HG03108 (cell line): ENCODE data around the gene GOLGA8N.
"Not testable (repeated sequence)": the region's sequence is repeated elsewhere in the genome, so short reads cannot be mapped to it uniquely, and the experiment has no call there.

Experiments
- ATAC-seq: cut with Tn5 transposase; IDR thresholded peaks from one replicate; pipeline ENCODE4 v1.9.1; 2021; ENCODE audit warnings: moderate library complexity; ENCODE audit not compliant: unreplicated experiment

GOLGA8N gene

DNA sequence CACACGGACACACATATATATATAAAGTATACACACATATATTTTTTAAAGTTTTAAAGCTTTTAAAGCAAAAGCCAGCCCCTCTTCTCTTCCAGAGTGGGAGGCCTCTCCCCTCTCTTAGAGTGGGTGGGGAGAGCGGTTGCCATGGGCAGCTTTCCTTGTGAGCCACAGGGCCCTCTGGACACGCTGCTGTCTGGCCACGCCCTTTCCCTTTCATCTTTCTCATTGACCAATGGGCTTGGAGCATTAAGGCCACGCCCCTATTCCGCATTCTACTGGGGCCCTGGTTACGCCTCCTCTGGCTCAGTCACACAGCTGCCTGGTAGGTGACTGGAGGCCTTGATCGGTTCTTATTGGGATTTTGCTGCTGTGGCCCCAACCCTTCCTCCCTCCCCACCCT, at the start of gene GOLGA8N:
TSS of gene GOLGA8N (plus strand) at position 306 of the 400 bp plus-strand sequence.
- not testable (repeated sequence) for ATAC-seq

DNA sequence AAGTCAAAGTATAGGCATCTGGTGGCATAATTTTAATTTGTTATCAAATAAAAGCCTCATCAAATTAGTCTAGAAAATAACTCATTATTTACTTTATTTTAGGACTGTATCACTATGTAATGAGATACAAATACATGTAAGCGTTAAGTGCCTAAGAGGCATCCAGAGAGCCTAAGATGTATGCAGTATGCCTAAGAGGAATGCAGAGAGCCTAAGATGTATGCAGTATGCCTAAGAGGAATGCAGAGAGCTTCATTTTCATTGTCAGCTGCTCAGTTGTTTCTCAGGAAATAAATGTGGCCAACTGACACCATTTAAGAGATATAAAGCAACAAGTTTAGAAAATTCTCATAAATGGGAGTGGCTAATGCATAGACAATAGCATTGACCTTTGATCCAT, 49.8 kb upstream of the GOLGA8N start:
- ATAC-seq = not testable (repeated sequence)

DNA sequence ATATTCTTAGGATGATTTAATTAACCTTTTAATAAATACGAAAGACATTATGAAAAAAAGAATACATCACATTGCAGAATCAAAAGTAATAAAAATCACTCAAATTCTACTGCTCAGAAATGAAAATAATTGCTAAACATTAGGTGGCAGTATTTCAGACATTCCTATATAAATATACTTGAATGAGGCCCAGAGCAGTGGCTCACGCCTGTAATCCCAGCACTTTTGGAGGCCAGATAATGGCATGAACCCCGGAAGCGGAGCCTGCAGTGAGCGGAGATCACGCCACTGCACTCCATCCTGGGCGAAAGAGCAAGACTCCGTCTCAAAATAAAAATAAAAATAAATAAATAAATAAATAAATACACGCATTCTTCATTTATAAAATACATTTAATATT, 48.1 kb upstream of the GOLGA8N start:
- ATAC-seq = not testable (repeated sequence)

DNA sequence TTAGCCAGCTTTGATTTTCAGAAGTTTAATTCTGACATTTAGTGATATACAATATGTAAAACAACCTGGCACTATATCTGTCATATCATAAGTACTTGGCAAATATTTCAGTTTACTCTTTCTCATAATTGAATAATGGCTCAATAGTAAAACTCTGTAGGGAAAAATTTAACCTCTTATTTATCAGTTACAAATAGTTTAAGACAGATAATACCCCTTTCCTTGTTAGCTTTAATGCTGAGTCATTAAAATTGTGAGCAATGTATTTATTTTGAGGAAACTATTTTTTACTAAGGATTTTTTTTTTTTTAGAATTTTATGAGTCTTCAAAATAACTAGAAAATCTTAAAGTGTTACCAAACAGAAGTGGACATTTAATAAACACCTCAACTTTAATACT, 38.7 kb upstream of the GOLGA8N start:
- ATAC-seq = not testable (repeated sequence)

DNA sequence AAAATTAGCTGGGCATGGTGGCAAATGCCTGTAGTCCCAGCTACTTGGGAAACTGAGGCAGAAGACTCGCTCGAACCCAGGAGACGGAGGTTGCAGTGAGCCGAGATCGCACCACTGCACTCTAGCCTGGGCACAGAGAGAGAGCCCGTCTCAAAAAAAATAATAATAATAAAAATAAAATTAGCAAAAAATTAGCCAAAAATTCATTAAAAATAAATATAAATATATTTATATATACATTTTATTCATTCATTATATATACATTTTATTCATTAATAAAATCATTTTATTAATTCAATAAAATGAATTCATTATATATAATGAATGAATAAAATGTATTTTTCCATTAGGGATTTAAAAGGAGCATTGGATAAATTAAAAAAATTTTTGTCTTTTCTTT, 31.1 kb upstream of the GOLGA8N start:
- ATAC-seq = not testable (repeated sequence)

DNA sequence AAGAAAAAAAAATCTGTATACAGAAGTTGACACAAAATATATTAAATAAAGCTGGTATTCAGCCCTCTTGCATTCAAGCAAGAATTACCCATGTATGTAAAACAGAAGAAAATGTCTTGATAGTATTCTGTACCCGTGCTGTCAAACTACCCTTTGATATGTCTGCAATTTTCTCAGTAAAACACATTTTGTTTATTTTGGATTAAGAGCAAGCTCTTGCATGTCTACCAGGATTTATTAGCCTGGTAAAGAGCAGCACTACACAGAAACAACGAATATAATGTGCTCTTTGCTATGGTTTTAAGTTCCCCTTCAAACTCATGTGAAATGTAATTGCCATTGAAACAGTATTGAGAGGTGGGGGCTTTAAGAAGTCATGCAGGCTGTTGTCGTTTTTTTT, 24.3 kb upstream of the GOLGA8N start:
- ATAC-seq = not testable (repeated sequence)

DNA sequence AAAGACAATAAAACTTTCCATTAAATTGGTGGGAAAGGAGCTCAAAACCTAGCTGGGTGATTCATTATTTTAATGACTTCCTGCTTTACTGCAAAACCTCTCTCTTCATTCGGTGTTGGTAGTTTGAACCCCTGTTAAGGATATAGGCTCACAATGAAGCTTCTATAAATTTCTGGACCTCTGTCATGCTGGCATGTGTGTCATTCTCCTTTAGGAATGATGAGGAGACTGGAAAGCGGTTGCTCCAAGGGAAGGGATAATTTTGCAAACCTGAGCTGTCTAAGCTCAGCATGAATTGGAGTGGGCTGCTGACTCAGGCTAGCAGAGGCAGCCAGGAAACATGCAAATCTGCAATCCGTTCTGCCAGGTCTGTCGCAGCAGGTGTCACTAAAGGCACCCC, 14.8 kb upstream of the GOLGA8N start:
- not testable (repeated sequence) for ATAC-seq

DNA sequence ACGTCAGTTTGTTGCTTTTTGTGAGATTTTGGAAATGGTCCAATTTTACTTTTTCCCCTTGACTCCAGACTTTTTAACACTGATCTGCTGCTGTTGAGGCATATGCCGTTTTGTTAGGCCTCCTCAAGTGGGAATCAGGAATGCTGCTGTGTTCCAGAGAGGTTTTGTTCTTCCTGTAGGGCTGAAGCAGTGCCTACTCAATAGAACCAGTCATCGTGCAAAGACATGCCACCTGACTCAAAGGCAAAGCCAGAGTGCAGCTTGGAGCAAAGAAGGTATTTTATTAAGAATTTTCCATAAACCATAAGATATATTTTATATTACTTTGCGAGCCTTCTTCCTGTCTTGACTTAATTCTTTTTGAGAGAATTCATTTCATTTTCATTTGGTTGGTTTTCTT, 7.4 kb upstream of the GOLGA8N start:
- not testable (repeated sequence) for ATAC-seq

DNA sequence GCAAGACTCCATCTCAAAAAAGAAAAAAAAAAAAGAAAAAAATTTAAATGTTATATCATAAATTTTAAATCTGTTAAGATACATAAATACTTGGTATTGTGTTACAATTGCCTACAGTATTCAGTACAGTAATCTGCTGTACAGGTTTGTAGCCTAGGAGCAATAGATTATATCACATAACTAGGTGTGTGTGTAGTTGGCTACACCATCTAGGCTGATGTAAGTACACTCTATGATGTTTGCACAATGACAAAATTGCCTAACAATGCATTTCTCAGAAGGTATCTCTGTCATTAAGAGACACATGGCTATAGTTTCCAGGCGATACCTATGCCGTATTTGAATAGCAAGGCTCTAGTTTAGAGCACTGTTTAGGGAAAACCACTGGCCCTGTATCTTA, 16.3 kb downstream of the GOLGA8N start:
- not testable (repeated sequence) for ATAC-seq

DNA sequence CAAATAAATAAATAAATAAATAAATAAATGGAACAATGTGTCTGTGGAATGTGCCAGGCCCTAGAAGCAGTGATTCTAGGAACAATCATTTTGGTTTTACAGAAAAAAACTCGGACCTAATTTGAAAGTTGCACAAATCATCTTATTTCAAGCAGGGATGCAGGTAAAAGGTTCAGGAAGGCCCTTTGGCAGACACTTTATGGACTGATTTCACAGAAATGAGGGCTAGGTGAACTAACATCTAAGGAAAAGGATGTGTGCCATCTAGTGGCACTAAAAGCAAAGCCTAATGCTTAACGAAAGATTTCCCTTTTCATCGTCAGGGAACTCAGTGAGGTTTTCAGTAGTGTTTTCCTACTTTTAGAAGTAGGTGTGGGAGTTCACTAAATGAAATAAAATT, 17.5 kb downstream of the GOLGA8N start:
- not testable (repeated sequence) for ATAC-seq

DNA sequence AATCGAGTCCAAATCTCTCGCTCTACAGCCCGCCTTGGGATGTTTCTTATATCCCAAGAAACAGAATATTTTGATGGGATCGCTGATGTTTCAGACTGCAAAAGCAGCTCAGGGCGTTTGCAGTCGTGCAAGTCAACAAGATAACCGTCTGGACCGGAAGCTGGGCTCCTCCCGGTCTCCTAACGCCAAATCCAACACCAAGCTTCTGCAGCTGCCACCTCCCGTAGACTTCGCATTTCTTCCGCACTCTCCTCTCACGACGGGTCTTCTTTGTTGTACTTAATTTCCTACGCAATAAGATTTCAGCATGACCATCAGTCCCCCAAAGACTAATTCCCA, 21.4 kb downstream of the GOLGA8N start:
- peak; percentile 21 for ATAC-seq

DNA sequence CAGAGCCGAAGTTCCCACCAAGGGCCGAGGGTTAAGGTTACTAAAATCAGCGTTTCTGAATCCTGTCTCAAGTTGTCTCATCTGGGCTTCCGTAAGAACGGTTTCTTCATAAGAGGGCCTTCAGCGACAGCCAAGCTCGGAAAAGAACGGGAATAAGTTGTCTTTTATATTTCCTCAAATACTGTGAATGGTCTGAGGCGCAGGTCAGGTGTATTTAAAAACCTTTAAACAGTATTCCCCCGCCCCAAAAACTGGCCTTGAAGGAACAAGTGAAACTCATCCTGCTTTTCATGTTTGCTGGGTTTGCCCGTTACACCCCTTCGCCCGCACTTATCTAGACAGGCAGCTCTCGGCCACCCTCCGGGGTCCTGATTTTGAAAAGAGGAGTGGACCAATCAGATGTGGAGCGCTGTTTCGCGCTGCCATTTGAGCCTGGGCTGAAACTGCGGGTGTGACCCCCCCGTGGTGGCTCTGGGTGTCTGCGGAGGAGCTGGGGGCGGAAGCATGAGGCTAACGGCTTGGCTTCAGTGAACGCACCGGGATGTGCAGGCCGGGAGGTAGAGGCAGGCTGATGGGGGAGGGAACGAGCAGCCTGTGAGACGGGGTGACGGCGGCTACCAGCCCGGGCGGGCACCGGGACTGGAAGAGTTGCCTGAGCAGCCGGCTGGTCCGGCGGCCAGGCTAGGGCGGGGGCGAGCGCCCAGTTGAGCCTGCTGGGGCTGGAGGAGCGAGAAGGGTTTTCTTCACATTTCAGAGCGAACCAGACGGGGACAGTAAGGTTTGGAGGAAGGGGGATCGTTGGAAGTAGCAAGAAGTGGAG, 22.0 kb downstream of the GOLGA8N start, which contains the start of gene ARHGAP11A:
TSS of gene ARHGAP11A (plus strand) at position 454 of the 820 bp plus-strand sequence. CDS start 708 bp downstream, outside the sequence.
- peak; percentile 67 for ATAC-seq

DNA sequence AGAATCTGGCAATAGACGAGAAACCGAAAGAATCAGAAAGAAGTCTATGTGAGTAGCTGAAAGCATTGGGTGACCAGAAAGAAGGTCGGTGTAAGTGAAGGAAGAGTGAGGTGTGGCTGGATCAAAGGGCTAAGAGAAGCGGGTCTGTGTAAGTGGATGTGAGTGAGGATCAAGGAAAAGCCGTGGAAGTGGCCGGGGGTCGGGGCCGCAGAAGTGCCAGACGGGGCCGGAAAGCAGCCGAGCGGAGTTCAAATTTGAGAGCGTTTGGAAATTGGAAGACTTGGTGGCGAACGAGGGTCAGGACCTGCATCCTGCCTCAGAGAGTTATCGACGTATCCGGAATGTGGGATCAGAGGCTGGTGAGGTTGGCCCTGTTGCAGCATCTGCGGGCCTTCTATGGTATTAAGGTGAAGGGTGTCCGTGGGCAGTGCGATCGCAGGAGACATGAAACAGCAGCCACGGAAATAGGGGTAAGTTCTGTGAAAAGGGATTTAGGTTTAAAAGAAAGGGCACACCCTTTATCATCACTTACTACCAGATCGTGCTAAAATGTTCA, 22.7 kb downstream of the GOLGA8N start:
- peak; percentile 13 for ATAC-seq

DNA sequence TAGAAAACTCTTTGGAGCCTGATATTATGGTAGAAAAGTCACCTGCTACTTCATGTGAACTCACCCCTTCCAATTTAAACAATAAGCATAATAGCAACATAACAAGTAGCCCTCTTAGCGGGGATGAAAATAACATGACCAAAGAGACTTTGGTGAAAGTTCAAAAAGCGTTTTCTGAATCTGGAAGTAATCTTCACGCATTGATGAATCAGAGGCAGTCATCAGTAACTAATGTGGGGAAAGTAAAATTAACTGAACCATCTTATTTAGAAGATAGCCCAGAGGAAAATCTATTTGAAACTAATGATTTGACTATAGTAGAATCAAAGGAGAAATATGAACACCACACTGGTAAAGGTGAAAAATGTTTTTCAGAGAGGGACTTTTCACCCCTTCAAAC, 43.2 kb downstream of the GOLGA8N start:
- ATAC-seq = no peak

DNA sequence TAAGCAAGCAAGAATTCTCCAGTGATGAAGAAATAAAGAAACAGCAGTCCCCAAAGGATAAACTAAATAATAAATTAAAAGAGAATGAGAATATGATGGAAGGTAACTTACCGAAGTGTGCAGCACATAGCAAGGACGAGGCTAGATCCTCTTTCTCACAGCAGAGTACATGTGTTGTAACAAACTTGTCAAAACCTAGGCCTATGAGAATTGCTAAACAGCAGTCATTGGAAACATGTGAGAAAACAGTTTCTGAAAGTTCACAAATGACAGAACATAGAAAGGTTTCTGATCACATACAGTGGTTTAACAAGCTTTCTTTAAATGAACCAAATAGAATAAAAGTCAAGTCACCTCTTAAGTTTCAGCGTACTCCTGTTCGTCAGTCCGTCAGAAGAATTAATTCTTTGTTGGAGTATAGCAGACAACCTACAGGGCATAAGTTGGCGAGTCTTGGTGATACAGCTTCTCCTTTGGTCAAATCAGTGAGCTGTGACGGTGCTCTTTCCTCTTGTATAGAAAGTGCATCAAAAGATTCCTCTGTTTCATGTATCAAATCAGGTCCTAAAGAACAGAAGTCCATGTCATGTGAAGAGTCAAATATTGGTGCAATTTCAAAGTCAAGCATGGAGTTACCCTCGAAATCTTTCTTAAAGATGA, 43.8 kb downstream of the GOLGA8N start:
- ATAC-seq = no peak

DNA sequence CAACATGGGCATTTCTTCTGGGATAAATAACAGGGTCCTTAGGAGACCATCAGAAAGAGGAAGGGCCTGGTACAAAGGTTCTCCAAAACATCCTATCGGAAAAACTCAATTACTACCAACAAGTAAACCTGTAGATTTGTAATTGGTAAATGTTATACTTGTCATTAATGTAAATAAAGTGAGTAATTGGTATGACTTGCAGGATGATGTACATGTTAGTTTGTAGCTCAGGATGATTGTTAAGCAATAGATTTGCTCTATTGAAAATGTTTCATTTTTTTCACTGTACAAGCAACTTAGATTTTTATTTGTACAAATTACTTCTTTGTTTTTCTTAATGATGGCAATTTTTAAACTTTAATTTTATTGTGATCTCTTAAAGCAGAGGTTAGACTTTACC, 44.4 kb downstream of the GOLGA8N start:
- no peak for ATAC-seq

DNA sequence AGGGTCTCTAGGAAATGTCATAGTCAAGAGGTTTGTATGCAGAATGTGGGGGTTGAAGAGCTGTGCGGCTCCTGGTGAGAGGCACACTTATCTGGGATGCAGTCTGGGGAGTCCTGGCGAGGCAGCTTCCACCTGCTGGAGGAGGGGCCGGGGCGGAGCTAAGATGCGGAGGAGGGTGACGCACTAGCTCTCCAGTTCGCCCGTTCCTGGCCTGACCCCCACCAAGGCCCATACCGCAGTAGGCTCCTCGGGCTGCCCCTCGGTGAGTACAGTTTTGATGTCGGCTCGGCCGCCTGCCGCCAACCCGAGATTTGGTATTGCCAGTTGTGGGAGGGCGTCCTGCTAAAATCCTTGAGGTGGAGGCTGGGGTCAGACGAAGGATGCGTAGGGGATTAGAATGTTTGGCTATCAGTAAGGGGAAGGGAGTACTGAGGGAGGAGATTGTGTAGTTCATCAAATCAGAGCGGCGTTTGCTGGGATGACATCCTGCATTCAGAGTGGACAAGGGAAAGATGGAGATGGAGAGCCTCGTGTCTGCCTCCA, 48.3 kb downstream of the GOLGA8N start, which contains the start of gene SCG5:
TSS of gene SCG5 (plus strand) at position 194 of the 543 bp plus-strand sequence. CDS start 1,883 bp downstream, outside the sequence.
- ATAC-seq = no peak

DNA sequence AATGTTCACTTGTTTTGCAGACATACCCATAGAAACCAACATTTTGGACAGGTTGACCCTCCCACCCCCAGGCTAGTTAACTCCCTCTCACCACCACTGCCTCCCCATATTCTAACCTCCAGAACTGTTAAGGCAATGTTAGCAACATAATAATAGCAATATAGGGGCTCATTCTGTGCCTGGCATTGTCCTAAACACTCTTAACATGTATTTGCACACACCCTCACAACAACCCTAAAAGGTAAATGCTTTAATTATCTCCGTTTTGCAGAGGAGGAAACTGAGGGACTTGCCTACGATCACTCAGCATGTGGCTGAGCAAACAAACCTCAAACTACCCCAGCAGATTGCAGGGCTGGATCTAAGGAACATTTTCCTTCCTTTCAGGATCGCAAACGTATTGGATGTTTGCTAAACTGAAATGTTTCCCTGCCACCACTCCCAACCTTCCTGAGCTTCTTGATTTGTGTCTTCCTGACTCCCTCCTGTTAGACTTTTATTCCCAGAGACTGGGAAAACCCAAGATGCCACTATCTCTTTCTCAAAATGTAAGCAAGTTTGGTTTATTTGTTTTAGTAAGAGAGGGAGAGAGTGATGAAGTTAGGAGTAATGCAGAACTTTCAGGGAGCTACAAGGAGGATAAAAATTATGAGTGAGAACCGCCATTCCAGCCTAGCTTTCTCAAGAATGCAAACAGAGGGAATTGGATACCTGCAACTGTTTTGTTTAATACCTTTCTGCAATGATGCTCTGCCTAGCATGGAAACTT, 49.6 kb downstream of the GOLGA8N start:
- ATAC-seq = no peak

DNA sequence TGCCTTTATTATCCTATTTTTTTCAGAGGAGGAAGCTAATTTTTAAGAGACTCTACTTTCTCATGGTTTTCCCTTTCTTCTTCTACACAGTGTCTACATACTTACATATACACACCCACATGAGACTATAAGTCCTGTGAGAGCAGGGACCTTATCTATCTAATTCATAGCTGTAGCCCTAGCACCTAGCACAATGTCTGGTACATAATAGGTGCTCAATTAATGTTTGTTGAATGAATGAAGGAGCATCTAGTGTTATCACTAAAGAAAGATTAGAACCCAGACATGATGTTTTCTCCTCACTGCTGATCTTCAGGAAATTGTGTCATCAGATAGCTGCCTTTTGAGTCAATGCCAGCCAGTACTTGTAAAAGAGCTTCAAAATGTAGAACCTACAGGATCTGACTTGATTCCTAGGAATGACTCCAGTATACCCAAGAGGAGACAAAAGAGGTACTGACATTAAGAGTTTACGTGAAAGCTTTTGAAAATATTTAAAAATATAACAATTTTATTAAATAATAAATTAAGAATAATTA, 50.7 kb downstream of the GOLGA8N start:
- no peak for ATAC-seq

DNA sequence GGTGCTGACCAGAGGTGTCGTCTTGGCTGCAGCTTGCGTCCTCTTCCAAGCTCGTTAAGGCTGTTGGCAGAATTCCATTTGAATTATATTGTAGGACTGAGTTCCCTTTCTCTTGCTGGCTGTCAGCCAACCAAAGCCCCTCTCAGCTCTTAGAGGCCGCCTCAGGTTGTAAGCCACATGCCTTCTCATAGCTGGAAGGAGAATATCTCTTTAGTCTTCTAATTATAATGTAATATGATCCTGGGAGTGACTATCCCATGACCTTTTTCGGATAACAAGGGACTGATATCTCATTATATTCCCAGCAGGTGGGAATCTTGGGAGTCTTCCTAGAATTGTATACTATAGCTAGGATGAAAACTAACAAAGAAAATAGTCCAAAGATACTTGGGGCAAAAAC, 53.0 kb downstream of the GOLGA8N start:
- ATAC-seq = no peak
